SH-SY5Y (cell line): ENCODE measurements around the gene RPRD1B.

Experiments
- GATA2 ChIP-seq: IDR thresholded peaks from 2 replicates; pipeline ENCODE4 v1.6.1; 2011; ENCODE audit warnings: mild to moderate bottlenecking, low read depth, low read length
- GATA3 ChIP-seq: IDR thresholded peaks from 2 replicates; pipeline ENCODE4 v1.6.1; 2011; ENCODE audit warnings: low read depth, mild to moderate bottlenecking, low read length, moderate library complexity

Gene RPRD1B

DNA sequence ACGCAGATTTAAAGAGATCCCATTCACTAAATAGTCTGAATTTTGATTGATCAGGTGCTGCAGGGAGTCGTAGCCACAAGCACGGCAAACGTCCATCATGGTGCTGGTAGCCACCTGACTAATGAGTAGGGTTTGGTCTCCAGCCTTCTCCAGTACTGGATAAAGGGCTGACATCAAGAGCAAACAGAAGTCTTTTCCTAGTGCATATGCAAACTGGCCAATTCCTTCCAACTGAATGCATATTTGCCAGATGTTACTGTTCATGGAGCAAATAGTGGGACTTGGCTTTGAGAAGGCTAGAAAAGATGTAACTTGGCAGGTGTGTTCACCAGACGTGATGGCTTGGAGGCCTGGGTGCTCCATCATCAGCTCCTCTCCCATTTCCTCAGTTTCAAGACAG is 21.9 kb upstream of the RPRD1B start:
- no peak for TF ChIP-seq GATA2
- TF ChIP-seq GATA3, result no peak

DNA sequence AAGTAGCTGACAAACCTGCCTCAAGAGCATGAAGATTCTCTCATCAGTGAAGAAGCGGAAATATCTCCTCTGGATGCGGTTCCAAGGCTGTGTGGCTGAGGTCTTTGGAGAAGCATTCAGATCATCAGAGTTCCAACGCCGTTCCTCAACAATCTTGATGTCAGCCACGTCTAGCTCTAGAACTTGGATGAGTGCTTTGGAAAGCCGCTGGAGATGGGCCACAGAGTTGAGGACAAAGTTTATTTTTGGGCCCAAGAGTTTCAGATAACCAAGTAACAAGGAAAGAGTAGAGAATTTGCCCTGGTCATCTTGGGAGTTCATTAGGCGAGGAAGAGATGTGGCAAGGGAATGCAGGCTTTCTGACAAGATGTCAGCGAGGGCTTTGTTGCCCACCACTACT is 21.2 kb upstream of the RPRD1B start:
- TF ChIP-seq GATA2 (no peak), GATA3 (no peak)

DNA sequence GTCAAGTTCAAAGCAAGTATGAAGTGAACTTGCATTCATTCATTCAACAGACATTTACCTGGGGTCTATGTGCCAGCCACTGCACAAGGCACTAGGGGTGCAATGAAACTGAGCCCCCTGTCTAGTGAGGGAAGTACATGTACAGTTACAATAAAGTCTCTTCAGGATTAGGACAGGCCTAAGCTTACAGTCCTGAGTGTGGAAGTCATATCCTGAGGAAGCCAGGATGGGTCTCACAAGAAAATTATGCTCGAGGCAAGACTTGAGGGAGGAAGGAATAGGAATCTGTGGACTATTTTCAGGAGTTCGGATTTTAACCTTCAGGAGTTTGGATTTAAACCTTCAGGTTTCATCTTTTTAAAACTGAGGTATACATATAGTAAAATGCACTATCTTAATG is 19.7 kb upstream of the RPRD1B start:
- no peak for TF ChIP-seq GATA2
- no peak for TF ChIP-seq GATA3

DNA sequence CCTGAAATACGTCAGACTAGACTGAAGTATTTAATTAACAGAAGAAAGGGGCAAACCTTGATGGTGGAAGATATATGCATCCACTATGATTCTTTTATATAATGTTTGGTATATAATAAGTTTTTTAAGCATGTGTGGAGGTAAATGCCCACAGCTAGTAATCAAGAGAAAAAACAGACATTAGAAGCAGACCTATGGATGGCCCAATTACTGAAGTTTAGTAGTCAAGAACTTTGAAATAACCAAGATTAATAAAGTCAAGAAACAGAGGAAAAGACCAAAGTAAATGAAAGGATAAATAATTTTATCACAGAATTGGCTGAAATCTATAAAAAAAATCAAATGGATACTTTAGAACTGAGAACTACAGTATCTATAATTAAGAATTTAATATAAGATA is 15.6 kb upstream of the RPRD1B start:
- no peak for TF ChIP-seq GATA2
- TF ChIP-seq GATA3, result no peak

DNA sequence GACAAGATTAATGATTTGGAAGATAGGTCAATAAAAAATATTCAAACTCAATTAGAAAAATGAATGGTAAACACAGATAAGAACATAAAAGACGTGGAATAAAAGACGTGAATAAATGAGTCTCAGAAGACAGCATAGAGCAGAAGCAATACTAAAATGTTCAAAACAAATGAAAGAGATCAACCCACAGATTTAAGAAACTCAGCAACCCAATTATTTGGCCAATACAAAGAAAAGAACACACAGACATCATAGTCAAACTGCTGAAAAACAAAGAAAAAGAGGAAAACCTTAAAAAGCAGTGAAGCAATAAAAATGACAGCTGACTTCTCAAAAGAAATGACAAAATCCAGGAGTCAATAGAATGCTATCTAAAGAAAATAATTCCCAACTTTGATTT is 15.2 kb upstream of the RPRD1B start:
- no peak for TF ChIP-seq GATA2

DNA sequence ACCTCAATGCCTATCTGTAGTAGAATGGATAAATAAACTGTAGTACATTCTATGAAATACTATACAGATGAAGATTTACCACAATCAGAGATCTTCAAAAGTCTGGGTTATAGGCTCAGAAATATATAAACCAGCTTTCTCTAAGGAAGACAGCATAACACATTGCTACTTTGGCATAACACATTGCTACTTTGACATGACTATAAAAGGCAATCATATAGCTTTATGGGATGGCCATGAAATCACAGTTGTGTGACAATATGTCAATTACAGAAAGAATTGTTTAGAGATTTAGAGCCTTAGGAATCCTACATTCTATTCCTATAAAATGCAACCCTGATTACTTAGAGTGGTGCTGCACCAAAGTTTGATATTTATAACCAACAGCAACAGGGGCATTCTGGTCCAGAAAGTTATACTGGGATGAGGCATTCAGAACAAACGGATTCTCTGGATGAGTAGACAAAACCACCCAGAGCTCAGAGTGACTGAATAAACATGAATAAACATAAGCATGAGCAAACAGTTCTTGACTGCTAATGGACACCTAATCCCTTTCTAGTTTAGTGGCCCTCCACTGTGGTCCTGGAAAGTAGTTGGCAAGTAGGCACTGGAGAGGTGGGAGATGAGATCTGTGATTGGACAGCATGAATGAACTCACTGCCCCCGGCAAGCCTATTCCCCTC is 12.3 kb upstream of the RPRD1B start:
- no peak for TF ChIP-seq GATA2

DNA sequence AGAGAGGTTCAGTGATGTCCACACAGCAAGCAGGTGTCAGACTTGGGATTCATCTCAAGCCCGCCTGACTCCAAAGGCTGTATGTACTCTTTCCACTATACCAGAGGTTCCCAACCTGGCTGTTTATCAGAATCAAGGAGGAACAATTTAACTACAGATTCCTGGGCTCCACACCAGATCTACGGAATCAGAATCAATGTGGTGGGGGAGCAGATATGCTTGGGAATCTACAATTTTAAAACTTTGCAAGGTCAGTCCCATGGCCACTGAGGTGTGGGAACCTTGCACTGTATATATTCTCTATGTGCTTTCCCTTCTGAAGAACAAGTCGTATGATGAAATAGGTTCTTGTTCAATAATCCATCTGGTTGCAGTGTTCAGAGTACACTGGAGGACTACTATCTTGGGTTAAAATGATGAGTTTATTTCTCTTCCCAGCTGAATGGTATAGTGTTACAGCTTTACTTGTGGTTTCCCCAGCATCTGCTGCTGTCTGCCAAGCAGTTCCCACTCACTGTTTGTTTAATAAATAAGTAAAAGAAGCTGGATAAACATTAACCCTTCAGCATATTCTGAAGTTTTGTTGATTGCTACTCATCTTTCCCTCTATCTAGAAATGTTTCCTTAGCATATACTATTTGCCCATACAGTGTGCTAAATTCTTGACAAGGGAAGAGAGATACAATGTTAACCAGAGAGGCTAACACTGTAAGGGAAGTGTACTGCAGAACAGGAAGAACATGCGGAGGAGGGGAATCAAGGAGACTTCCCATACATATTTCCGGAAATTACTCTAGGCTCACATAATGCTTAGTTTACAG is 10.2 kb upstream of the RPRD1B start:
- TF ChIP-seq GATA2, result no peak
- no peak for TF ChIP-seq GATA3

DNA sequence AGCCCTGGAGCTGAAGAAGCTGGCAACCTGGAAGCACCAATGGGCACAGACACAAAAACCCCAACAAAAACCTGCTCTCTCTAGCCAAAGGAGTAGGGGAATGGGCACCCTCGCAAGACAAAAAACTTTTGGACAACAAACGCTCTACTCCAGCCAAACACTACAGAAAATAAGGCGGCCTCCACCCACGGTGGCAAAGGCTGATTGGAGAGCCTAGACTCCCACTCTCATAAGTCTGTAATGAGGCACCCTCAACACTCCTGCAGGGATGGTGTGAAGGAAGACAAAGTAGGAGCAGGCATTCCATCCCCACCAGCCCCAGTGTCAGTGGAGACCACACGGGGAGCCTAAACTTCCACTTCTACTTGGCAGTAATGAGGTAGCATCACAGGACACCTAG is 9.1 kb upstream of the RPRD1B start:
- TF ChIP-seq GATA3 (no peak), GATA2 (no peak)

DNA sequence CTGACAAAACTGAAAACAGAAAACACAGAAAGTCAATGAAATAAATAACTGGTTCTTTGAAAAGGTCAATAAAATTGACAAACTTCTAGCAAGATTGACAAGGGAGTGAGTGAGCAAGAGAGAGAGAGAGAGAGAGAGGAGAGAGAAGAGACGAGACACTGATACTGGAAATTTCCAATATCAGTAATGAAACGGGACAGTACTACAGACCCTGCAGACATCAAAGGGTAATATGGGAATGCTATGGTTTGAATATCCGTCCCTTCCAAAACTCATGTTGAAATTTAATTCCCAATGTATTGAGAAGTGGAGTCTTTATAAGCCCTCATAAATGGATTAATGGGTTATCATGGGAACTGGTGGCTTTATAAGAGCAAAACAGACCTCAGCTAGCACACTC is 4.1 kb upstream of the RPRD1B start:
- no peak for TF ChIP-seq GATA2
- TF ChIP-seq GATA3, result no peak

DNA sequence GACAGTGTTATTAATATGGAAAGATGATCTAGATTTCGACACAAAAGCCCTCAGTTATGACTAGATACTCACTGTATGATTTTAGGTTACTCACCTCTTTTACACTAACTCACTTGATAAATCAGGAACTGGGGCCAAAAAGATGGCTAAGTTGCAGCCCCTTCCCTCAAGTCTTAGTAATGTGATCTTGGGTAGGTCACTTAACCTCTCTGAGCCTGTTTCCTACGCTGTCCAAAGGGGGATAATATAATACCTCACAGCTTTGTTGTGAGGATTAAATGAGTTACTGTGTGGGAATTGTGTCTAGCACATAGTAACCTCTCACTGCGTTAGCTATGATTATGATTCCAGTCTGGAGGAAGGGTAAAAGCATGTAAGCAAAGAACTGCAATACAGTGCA is 1.6 kb upstream of the RPRD1B start:
- no peak for TF ChIP-seq GATA3
- no peak for TF ChIP-seq GATA2

DNA sequence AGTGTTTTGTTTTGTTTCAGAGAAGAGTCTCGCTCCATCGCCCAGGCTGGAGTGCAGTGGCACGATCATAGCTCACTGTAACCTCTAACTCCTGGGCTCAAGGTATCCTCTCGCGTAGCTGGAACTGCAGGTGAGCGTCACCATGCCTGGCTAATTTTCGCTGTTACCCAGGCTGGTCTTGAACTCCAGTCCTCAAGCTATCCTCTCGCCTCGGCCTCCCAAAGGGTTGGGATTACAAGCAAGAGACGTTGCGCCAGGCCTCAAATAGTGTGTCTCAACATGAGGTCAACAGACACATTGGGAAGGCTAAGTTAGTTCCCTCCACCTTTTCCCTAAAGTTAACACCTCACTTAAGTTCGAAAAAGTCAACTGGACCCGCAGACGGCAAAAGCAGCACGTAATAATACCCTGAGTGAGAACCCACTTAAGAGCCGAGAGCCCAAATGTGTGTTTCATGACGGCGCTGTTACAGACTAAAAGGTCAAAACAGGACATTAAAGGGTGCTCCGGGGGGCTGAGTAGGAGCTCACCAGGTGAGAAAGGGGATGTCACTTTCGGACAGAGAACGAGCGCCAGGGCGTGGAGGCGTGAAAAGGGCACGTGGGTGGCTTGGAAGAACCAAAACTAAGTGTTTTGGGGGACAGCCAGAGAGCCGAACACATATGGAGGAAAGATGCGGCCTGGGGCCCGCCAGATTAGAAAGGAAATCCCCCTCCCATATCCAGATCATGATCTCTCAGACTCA is 789 bp upstream of the RPRD1B start:
- TF ChIP-seq GATA2 (no peak), GATA3 (no peak)

DNA sequence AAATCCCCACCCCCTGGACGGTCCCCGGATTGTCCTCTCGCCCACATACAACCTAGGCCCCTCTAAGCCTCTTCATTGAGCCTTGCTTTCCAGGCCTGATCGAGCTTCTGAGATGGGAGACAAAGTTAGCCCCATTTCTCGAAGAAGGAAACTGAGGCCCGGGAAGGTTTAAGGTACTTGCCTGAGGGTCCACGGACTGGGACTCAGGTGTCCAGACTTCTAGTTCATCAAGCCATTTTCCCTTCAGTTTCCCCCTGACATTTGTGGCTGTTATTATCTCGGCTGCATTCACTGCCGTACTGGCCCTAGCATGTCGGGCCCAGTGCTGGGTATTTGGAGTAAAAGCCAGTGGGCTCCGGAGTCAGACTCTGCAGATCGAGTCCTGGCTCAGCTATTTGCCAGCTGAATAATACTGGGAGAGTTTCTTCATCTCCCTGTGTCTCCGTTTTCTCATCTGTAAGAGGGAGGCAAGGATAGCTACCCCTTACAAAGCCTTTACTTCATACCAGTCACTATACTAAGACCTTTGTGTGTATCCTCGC is 633 bp downstream of the RPRD1B start:
- TF ChIP-seq GATA3, result no peak
- no peak for TF ChIP-seq GATA2

DNA sequence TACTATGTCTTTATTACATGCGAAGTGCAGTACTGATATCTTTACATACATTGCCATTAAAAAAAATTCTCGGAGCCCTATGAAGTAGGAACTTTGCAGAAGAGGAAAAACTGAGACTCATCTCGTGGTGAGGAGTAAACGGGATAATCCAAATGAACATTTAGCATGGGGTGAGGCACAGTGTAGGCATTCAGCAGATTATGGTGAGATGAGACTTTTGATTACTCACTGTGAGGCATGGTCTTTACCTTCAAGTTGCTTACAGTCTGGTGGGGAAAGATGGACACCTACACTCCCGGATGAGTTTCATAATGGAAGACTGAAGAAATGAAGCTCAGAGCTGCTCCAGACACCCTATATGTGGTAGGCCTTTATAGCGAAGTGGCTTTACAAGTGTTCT is 1.4 kb downstream of the RPRD1B start:
- TF ChIP-seq GATA3 (no peak), GATA2 (no peak)

DNA sequence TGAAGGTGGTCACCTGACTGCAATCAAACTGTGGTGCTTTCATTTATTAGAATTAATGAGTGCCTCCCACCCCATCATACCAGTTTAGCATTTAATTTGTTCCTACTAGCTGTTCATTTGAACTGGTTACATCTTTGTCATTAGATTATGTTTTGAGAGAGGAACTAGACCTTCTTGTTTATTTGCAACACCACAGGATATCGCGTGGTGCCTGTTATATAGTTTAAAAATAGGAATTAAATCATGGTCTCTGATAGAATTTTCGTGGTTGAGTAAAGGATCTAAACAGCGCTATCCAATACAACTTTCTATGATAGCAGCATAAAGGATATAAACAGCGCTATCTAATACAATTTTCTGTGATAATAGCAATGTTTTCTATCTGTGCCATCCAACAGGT is 2.8 kb downstream of the RPRD1B start:
- TF ChIP-seq GATA2, result no peak
- TF ChIP-seq GATA3, result no peak
